Upper lobe of left lung (tissue), 6 donors: Measurements from ENCODE around the gene EMC1. TPM values are rescaled to one million over a fixed set of nuclear protein-coding genes. Genes with fewer than 3 reads are reported as not detected.

ENCODE experiments used
- ATAC-seq, 2 donors: fragments of 200-7000 bp; cut with Tn5 transposase; one replicate each; pipeline ENCODE4 v1.9.1; 2022; ENCODE audit warnings: mild to moderate bottlenecking in 2 of 2, moderate library complexity in 2 of 2; ENCODE audit not compliant: low FRiP score in 2 of 2
- DNase-seq, 2 donors: peaks; one replicate each; pipeline ENCODE4 v3.0.0-alpha.2; 2019 to 2020
- H3K27ac ChIP-seq, 4 donors: fragments of 200-600 bp; sonication (generic); one replicate each; pipeline ENCODE4 v1.5.1; 2016 to 2019
- H3K27me3 ChIP-seq, 4 donors: fragments of 200-600 bp; sonication (generic); one replicate each; pipeline ENCODE4 v1.5.1; 2017 to 2019
- H3K36me3 ChIP-seq, 4 donors: fragments of 200-600 bp; sonication (generic); one replicate each; pipeline ENCODE4 v1.5.1; 2016 to 2019
- H3K4me1 ChIP-seq, 4 donors: fragments of 200-600 bp; sonication (generic); one replicate each; pipeline ENCODE4 v1.5.1; 2018 to 2019
- H3K4me3 ChIP-seq, 4 donors: fragments of 200-600 bp; sonication (generic); one replicate each; pipeline ENCODE4 v1.5.1; 2017 to 2019; ENCODE audit warnings: mild to moderate bottlenecking in 2 of 4, moderate library complexity in 1 of 4
- H3K9me3 ChIP-seq, 4 donors: fragments of 200-600 bp; sonication (generic); one replicate each; pipeline ENCODE4 v1.5.1; 2018 to 2019
- EP300 ChIP-seq, 4 donors: sonication (generic); formaldehyde crosslinking; IDR thresholded peaks; one replicate each; pipeline ENCODE4 v1.5.1; 2017; ENCODE audit warnings: antibody characterized with exemption in 4 of 4, control low read depth in 2 of 4
- POLR2A ChIP-seq, 4 donors: fragments of 450-650 bp; IDR thresholded peaks; one replicate each; pipeline ENCODE4 v1.5.1; 2016 to 2017; ENCODE audit warnings: antibody characterized with exemption in 4 of 4, mild to moderate bottlenecking in 2 of 4
- POLR2AphosphoS5 ChIP-seq, 2 donors: sonication (generic); formaldehyde crosslinking; IDR thresholded peaks; one replicate each; pipeline ENCODE4 v1.5.1; 2017; ENCODE audit warnings: antibody characterized with exemption in 2 of 2
- WGBS, 2 donors: methylation state at CpG; one replicate each; pipeline ENCODE4 v1.1.5; 2017 to 2018; 5-methylcytosine and 5-hydroxymethylcytosine counted together
- total RNA-seq, 6 donors: library from RNA; depleted of rRNA in 4 of 6; stranded (reverse); fragments of >200 nt in 4 of 6; gene quantifications; one replicate each; pipeline versions ENCODE4 v1.1.0 to v1.2.1, GENCODE V29; 2016 to 2021
- TF ChIP-seq, protein P1 (sequence below), 6 experiments: fragments of 450-650 bp in 4 of 6; fragments of 200-600 bp in 2 of 6; sonication (generic) in 2 of 6; IDR thresholded peaks; one replicate each; pipeline ENCODE4 v1.5.1; 2016 to 2019; ENCODE audit warnings: antibody characterized with exemption in 6 of 6
- donor health status: DM: no; HTN: no; CAD: no; lungs with moderate emphysema.
- donor health status: DM: no; HTN: yes; CAD: no; lungs with severe emphysema.

EMC1 gene
- total RNA-seq, 6 donors from 2014 or later = 31.7 to 65.0 (median 41.9) TPM

DNA sequence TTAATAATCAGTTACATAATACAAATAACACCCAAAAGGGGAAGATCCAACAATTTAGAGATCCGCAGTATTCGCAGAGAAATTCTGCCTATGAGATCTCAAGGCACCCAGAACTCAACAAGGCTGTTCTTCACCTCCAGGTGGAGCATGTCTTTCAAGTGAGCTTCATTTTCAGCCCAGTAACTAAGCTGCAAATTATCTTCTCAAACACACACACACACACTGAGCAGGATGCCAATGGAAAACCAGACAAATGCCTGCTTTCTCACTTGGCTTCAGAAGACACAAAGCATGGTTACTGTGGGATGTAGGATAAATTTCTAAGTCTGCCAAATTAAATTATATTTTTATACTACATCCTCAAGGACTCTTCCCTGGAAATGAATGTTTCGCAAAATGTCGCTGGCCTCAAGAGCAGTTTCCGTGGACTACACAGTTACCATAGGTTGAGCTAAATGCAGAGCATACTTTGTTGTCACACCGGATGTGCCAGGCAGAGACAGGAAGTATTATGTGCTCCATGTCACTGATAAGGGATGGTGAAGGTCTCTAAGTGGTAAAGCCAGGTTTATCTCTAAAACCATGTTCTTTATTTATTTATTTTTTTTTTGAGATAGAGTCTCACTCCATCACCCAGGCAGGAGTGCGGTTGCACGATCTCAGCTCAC, 71.6 kb downstream of the EMC1 start:
- Histone ChIP-seq H3K27ac (peak overlapping the region in 2 of 4 donors; percentile 16 to 37), H3K36me3 (peaks cover 34 to 98% (median 75%) of the 10 kb centered on the region in 4 donors), H3K4me3 (no peak overlapping the region), H3K27me3 (no peaks in the 10 kb centered on the region), H3K9me3 (no peaks in the 10 kb centered on the region), H3K4me1 (peaks cover 0 to 8% (median 2%) of the 10 kb centered on the region in 4 donors)
- 57 to 76% methylated on average over 8 of the region's 8 CpGs for WGBS, 2 donors
- TF ChIP-seq, protein P1, sequence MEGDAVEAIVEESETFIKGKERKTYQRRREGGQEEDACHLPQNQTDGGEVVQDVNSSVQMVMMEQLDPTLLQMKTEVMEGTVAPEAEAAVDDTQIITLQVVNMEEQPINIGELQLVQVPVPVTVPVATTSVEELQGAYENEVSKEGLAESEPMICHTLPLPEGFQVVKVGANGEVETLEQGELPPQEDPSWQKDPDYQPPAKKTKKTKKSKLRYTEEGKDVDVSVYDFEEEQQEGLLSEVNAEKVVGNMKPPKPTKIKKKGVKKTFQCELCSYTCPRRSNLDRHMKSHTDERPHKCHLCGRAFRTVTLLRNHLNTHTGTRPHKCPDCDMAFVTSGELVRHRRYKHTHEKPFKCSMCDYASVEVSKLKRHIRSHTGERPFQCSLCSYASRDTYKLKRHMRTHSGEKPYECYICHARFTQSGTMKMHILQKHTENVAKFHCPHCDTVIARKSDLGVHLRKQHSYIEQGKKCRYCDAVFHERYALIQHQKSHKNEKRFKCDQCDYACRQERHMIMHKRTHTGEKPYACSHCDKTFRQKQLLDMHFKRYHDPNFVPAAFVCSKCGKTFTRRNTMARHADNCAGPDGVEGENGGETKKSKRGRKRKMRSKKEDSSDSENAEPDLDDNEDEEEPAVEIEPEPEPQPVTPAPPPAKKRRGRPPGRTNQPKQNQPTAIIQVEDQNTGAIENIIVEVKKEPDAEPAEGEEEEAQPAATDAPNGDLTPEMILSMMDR (IDR thresholded peaks at IDR 0.05) = peak in 2 of 6 experiments; percentile 13 to 28
- no peak for TF ChIP-seq EP300 (IDR thresholded peaks at IDR 0.05)
- ATAC-seq (no peak), DNase-seq (no peak)

- TF ChIP-seq, protein P1 (IDR thresholded peaks at IDR 0.05) = no peak
- TF ChIP-seq EP300 (IDR thresholded peaks at IDR 0.05) (no peak), POLR2AphosphoS5 (IDR thresholded peaks at IDR 0.05) (no peak), POLR2A (IDR thresholded peaks at IDR 0.05) (no peak)
- Histone ChIP-seq H3K27me3 (no peaks in the 10 kb centered on the region), H3K27ac (no peak overlapping the region), H3K4me1 (peaks cover 0 to 8% (median 2%) of the 10 kb centered on the region in 4 donors), H3K9me3 (no peaks in the 10 kb centered on the region), H3K4me3 (no peak overlapping the region), H3K36me3 (peaks cover 35 to 98% (median 76%) of the 10 kb centered on the region in 4 donors)
- no peak for DNase-seq
- ATAC-seq = no peak
- 63 to 70% methylated on average over 5 of the region's 5 CpGs for WGBS, 2 donors
These were observed 72.5 kb downstream of the EMC1 start for GRCh38 chr1:19178734-19179398.

DNA sequence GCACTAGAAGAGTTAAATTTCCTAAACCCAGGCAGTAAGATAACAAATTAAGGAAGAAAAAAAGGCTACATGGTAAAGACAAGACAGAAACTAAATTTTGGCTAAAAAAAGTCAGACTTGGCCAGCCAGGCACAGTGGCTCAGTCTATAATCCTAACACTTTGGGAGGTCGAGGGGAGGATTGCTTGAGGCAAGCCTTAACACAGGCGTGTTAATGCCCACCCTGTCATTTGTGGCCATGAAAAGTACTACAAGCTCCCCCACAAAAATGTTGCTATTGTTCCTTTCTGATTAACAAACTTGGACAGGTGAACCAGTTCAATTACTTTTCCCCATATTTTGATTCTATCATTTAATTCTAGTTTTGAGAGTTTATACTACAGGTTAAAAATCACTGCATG, 73.5 kb downstream of the EMC1 start:
- Histone ChIP-seq H3K36me3 (peaks cover 35 to 98% (median 76%) of the 10 kb centered on the region in 4 donors), H3K9me3 (no peaks in the 10 kb centered on the region), H3K4me1 (peaks cover 0 to 8% (median 2%) of the 10 kb centered on the region in 4 donors), H3K27me3 (no peaks in the 10 kb centered on the region), H3K4me3 (no peak overlapping the region), H3K27ac (no peak overlapping the region)
- 86 to 100% methylated on average over 2 of the region's 2 CpGs for whole genome bisulfite sequencing, 2 donors
- no peak for TF ChIP-seq EP300 (IDR thresholded peaks at IDR 0.05)
- TF ChIP-seq, protein P1 (IDR thresholded peaks at IDR 0.05) = no peak
- no peak for TF ChIP-seq POLR2A (IDR thresholded peaks at IDR 0.05)
- no peak for TF ChIP-seq POLR2AphosphoS5 (IDR thresholded peaks at IDR 0.05)
- DNase-seq (no peak), ATAC-seq (no peak)

DNA sequence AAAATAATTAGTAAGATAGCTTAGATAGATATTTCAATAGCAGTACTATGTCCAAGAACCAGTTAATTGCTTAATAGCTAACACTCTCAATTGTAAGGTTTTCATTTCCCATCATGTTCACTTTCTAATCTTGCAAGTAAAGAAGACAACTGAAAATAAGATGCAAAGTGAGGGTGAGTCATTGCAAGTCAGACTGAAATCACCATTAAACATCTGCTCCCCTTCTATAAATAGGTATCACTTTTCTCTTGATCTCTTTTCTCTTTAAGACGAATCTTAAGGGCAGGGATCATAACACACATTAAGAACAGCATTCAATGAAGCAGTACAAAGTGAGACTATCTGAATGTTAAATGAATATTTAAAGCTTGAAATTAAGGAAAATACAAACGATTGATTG, 81.7 kb downstream of the EMC1 start:
- Histone ChIP-seq H3K4me3 (no peak overlapping the region), H3K27ac (no peak overlapping the region), H3K27me3 (no peaks in the 10 kb centered on the region), H3K36me3 (peaks cover 54 to 100% (median 95%) of the 10 kb centered on the region in 4 donors), H3K9me3 (no peaks in the 10 kb centered on the region), H3K4me1 (no peaks in the 10 kb centered on the region)
- WGBS, 2 donors = 86% methylated on average over 2 of the region's 2 CpGs
- no peak for ATAC-seq
- DNase-seq = no peak
- TF ChIP-seq POLR2AphosphoS5 (IDR thresholded peaks at IDR 0.05) (no peak), POLR2A (IDR thresholded peaks at IDR 0.05) (no peak), EP300 (IDR thresholded peaks at IDR 0.05) (no peak)
- TF ChIP-seq, protein P1 (IDR thresholded peaks at IDR 0.05) = no peak
